Measurements from ENCODE around the gene NTN1.
A peak's percentile ranks its signal among the peaks of the same experiment; 100 is the strongest.

The NTN1 gene

DNA sequence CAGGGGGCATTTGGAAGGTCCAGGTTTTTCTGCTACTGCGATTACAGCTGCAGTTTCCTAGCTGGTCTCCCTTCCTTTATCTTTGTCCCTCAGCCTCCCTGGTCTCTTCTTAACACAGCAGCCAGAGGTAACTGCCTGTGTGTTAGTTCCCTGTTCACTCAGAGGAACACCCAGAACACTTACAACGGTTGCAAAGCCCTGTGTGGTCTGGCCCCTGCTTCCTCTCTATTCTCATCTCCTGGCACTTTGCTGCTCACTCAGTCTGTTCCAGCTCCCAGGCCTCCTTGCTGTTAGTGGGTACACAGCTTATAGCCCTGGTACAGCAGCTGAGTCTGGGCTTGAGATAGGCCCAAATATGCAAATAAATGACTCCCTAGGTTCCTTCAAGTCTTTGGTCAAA, 16.4 kb downstream of the NTN1 start:
- DNase-seq (ENCODE audit: low read depth) = no peak

DNA sequence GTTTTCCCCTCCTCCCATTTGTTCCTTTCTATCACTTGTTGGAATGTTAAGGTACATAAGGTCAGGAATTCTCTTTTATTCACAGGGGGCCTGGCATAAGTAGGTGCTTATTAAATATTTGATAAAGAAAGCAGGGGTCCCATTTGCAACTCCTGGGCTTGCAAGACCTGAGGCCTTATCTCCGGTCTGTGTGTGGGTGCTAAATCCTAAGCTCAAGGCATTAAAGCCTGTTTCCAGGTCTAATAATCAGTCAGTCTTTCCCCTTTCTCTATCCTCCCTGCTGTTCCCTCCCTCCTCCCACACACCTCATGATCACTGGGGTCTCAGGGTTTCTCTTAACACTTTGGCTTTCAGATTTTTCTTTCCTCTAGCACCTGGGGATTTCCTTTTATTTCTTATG, 17.1 kb downstream of the NTN1 start:
- no peak for DNase-seq (ENCODE audit: low read depth)

DNA sequence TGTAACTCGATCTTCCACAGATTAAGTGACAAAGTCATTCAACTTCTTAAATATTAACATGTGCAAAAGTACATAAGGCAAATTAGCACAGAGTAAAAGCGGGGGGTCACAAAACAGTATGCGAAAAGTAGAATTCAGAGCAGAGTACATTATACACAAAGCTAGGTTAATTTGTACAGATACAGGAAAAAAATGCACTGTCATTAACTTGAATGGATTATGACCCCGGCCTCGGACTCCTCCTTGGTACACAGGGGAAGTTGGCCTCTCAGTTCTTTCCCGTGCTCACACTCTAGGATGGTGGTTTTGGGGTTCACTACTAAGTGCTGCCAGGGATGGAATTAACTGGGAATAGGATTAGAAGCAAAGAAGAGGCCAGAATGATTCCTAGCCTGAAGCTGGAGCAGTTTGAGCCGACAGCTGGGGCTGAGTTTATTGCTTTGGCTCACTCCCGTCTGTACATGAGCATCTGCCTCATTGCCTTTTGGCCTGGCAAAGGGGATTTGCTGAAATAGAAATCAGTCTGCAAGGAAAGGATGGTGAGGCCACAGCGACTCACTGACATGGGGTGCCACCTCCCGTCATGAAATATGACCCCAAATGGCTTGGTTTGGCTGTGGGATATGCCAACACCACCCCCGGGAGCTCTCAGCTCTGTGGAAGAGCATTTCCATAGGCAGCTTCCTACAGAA, 23.6 kb downstream of the NTN1 start:
- DNase-seq (ENCODE audit: low read depth) = no peak

DNA sequence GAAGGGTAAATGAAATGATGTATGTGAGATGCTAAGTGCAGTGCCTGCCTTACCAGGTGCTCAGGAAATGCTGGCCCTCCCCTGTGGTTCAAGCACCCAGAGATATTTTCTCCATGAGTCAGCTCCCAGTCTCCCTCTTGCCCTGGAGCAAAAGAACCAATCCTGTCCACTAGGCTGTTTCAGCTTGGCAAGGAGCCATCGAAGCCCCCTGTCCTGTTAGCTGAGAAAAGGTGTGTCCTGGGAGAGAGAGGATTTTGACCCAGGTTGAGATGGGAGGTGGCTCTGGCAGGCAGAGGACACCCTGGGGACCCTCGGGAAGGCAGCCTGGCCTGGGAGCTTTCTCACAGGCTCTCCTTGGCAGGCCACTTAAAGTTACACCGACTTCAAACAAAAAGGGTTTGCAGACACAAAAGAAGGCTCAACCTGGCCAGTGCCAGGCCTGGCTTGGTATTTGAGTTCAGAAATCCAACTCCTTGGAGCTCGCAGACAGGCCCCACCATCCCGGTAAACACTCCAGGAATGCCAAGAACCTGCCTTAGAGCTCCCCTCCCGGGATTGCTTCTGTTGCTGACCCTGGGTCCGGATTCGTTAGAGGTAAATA, 29.6 kb downstream of the NTN1 start:
- DNase-seq (ENCODE audit: low read depth) = no peak

DNA sequence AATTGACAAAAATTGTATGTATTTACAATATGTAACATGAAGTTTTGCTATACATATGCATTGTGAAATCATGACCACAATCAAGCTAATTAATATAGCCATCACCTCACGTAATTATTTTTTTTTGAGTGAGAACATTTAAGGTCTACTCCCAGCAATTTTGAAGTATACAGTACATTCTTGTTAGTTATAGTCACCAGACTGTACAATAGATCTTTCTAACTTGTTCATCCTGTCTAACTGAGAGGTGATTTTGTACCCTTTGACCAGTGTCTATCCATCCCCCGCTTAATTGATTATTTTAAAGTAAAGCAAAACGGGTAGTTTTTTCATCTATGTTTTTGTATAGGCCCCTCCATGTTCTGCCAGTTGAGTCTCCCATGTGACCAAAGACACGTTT, 30.3 kb downstream of the NTN1 start:
- no peak for DNase-seq (ENCODE audit: low read depth)

DNA sequence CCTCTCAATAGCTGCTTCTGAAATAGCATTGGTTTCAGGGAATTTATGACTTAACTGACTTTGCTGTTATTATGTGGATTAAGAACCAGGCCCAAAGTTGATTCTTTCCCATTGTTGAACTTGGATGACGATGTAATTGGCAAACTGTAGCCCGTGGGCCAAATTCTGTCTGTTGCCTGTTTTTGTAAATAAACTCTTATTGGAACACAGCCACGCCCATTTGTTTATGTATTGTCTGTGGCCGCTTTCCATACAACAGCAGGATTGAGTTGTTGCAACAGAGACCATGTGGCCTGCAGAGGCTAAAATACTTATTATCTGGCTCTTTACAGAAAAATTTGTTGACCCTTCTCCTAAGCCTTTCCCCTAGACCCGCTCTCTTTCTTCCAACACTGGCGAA, 31.6 kb downstream of the NTN1 start:
- peak; percentile 18 for DNase-seq (ENCODE audit: low read depth)

DNA sequence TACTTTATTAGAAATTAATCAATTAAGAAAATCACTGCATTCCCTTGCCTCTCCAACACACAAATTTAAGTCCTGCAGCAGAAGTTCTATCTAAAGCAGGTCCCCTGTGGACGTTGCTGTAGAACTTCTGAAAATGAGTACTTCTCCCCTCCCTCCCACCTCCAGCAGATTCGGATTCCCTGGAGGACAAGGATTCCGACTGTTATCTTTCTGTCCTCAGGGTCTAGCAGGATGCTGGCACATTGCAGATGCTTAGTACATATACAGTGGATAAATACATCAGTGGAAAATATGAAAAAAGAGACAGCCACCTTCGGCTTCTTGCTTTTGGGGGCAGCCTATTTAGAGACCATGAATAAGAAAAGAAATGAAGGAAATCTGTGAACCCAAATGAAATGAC, 32.1 kb downstream of the NTN1 start:
- no peak for DNase-seq (ENCODE audit: low read depth)

DNA sequence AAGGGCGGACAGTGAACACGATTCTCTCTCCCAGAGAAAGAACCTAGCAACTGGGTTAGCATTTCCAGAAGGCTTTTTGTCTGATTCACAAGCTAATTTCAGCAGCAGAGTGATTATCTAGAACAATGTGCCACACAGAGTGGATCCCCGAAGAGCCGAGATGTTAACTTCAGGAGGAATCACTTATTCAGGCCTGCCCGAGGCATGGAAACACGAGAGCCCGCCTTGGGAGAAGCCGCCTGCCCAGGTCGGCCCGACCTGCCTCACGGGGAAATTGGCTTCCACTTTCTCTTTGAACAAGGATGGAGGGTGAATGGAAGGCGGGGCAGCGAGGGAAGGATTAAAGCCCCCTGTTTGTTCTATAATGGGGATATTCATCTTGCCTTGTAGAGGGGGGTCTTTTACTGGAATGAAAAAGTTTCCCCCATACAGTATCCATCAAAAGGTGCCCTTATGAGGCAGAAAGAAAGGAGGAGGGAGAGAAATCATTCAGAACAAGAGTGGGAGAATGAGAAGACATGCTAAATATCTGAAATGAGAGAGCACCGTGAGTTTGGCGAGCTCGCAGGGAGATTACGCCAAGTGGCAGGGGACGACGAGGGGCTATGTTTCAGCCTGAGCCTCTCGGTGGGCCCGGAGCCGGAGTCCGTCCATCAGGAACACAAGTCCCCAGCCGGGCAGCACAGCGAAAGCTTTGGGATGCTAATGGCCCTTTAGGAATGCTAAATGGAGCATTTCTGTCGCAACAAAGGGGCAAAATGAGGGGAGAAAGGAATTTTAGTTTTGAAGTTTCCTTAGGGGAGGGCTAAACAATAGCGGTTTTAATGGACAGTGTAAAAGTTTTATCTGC, 33.0 kb downstream of the NTN1 start:
- no peak for DNase-seq (ENCODE audit: low read depth)

DNA sequence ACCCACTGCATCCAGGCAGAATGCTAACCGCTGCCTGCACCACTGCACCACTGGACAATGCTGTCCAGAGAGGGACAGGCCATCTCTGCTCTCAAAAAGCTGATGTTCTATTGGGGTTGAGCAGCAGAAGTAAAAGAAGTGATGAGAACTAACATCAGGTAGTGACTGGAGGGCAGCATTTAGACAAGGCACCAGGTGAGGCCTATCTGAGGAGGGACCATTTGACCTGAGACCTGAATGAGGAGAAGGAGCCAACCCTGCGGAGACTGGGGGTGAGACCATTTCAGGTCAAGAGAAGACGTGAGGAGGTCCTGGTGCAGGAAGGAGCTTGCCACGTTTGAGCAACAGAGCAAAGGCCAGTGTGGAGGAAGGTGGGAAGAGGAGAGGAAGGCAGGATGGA, 34.0 kb downstream of the NTN1 start:
- no peak for DNase-seq (ENCODE audit: low read depth)

DNA sequence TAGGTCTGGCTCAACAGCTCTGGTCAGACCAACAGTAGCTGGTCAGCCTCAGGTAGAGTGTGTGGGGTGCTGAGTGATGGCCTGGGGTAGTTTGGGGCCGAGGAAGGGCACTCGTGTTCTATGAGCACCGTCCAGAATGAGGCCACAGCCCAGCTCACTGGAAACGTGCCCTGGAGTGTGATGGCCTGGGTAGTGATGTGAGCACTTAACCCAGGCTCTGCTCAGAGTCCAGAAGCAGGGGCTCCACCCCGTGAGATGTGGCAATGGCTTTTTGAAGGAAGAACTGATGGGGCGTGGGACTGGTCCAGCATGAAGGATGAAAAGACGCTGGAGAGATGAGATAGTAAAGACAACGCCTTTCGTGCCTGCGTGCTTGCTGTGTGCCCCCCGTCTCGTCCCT, 35.3 kb downstream of the NTN1 start:
- no peak for DNase-seq (ENCODE audit: low read depth)

DNA sequence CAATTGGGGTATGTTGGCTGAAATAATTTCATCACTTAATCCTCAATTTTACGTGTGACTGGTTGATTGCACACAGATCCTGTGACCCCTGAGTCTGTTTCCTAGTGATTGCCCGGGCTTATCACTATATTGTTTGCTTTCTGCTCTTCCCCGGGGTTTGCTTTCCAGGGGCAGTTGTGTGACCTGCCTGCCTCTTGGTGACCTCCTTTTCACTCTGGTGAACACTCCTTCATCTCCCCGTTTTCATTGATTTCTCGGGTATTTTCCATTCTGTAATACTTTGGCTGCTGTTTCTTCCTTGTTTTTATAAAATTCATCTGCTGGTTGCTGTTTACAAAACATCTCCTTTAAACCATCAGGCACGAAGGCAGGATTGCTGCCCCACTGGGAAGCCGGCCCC, 36.0 kb downstream of the NTN1 start:
- DNase-seq (ENCODE audit: low read depth) = no peak

DNA sequence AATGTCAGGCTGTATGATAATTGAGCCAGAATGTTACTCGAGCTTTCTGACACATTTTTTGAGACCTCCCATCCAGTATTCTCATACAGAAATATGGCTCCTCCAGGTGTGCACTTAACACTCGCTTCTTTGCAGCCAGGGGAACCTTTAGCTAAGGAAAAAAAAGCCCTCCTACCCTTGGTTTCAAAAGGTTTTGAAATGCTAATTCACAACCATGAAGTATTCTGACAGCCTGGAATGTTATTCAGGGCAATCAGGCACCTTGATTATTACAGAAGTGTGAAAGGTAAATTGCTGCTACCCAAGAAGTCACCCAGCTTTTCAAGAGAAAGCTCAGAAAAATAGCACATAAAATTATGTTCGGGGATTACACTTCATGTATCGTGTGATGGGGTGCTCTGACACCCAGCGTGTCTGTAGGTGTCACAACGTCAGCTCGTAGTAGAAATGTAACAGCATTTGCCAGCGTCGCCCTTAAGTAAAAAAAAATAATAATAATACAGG, 41.1 kb downstream of the NTN1 start:
- no peak for DNase-seq (ENCODE audit: low read depth)

DNA sequence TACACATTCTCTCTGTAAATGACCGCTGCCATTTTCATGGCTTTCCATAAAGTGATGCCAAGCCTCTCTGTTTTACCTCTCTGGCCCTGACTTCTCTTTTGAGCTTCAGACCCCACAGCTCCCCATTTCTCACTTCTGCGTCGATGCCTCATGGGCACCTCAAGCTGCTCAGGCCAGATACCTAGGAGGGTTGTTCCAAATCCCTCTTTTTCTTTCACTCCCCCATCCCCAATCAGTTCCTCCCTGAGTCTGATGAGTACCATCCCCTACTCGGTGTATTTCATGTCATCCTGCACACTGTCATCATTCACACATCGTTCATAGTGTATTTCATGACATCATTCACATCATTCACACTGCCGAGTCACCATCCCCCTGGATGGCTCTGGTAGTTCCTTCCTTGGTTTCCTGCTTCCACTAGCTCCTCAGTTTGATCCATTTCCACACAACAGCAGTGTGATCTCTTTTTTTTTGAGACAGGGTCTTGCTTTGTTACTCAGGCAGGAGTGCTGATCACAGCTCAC, 43.1 kb downstream of the NTN1 start:
- DNase-seq (ENCODE audit: low read depth) = no peak

DNA sequence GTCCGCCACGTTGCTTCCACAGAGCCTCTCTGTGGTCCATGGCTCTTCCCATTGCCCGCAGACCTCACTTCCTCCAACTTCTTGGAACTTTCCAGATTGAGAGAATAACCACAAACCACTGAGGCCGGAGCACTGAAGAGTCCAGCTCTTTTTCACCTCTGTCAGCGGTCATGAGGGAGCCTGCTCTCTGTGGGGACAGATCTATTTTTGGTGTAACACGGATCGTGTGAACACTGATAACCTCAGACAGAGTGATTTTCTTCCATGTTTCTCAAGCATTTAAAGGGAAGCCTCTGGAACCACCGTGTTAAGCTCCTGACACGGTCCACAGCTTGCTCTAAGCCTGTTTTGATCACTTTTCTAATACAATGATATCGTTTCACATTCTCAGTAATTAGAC, 49.7 kb downstream of the NTN1 start:
- no peak for DNase-seq (ENCODE audit: low read depth)

DNA sequence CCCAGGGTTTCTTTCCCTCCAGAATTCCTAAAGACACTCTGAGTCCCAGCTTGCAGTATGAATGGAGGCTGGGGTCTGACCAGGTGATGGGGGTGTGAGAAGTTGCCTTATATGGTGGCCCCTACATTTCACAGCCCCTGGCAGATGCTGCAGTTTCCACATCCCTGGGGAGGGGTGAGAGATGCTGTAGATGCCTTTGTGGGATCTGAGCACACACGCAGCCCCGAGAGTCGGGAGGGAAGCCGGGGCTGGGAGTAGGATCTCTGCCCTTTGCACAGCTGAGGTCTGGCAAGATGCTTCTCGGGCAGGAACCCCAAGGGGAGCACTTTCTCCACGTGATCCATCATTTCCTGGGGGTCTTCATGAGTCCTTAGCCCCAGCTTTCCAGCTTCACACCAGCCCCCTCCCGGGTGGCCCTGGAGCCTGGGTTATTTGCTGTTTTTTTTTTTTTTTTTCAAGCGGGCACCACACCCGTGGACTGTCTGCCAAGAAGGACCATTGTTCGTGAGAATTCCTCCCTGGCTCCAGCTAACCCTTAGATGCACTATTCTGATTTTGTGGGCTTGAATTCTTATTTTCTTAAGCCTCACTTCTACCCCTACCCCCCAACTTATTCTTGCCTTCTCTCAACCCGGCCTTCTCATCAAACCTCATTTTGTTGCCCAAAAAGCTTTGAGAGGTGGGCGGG, 50.6 kb downstream of the NTN1 start:
- no peak for DNase-seq (ENCODE audit: low read depth)

DNA sequence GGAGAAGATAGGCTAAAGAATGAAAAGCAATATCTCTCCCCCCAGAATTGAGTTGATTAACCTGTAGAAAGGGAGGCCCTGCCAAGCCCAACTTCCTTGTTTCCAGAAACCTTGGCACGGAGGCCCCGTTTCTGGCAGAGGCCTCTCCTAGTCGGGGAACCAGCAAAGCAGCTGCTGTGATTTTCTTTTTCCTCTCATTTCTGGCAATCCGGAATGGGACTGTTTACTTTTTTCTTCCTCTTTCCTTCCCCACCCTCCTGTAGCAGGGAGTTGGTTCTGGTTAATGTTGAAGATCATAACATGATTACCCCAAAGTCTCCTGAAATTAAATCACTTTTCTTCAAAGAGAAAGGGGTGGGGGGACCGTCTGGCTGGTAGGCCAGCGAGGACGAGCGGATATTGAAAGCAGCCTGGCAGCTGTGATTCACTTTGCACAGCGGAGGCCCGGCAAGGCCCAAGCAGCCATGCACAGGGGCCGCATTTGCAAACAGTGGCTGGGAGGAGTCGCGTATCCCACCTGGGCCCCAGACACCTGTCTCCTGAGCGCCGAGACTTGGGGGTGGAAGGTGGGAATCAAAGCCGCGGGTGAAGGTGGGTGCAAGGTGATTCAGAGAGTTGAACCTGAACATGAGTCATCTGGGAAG, 51.5 kb downstream of the NTN1 start:
- no peak for DNase-seq (ENCODE audit: low read depth)

DNA sequence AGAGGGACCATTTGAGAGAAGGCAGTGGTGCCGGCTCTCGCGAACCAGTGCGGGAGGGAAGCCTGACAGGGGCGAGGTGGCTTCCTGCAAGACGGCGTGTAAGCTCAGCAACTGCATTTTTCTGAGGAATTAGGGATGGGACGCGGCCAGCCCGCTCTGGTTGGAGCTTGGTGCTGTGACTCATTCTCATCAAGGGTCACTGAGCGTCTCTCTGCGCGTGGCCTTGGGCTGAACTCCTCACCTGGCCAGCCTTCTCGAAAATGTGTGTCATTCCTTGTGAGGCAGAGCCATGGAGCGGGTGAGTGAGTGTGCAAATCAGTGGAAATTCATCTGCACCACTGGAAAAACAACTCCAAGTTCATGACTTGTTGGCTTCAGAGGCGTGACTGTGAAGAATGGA, 52.8 kb downstream of the NTN1 start:
- no peak for DNase-seq (ENCODE audit: low read depth)

DNA sequence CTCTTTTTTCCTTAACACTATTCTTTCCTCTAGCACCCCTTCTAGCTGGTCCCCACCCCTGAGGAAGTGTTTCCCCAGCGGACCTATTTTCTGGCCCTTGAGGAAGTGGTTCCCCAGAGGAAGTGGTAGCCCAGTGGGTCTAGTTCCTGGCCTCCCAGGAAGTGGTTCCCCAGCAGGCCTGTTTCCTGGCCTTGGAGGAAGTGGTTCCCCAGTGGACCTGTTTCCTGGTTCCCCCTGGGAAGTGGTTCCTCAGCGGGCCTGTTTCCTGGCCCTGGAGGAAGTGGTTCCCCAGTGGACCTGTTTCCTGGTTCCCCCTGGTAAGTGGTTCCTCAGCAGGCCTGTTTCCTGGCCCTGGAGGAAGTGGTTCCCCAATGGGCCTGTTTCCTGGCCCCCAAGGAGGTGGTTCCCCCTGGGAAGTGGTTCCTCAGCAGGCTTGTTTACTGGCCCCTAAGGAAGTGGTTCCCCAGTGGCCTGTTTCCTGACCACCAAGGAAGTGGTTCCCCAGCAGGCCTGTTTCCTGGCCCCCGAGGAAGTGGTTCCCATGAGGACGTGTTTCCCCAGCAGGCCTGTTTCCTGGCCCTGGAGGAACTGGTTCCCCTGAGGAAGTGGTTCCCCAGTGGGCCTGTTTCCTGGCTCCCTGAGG, 58.3 kb downstream of the NTN1 start:
- DNase-seq (ENCODE audit: low read depth) = peak; percentile 12

DNA sequence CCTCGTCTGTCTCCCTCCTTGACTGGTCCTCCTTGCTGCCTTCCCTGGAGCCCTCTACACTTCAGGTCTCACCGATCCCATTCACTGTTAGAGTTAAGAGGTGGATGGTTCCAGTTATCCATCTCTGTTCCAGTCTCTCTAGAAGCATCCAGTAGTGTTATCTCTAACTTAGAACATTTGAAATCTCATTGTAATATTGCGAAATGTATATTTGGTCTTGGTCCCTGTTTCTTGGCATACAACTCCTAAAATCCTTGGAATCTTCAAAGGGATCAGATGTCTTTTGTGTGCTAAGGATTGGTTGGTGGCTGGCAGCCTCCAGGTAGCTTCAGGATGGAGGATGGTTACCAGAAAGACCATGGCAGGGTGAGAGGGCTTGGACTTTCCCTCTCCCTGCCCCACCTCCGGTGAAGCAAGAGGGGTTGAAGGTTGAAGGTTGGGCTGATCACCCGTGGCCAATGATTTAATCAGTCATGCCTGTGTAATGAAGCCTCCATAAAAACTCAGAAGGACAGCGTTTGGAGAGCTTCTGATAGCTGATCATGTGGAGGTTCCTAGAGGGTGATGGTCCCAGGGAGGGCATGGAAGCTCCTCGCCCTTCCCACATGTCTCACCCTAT, 59.1 kb downstream of the NTN1 start:
- no peak for DNase-seq (ENCODE audit: low read depth)

DNA sequence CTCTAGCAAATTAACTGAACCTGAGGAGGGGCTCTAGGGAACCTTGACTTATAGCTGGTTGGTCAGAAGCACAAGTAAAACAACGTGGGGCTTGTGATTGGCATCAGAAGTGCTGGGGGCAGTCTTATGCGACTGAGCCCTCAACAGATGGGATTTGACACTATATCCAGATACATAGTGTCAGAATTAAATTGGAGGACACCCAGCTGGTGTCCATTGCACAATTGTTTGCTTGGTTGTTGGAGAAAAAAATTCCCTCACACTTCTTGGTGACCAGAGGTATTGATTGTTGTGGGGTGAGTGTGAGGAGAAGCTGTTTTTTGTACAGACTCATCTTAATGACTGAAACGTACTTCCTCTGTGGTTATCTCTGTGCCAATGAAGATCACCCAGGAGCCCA, 59.7 kb downstream of the NTN1 start:
- no peak for DNase-seq (ENCODE audit: low read depth)

DNA sequence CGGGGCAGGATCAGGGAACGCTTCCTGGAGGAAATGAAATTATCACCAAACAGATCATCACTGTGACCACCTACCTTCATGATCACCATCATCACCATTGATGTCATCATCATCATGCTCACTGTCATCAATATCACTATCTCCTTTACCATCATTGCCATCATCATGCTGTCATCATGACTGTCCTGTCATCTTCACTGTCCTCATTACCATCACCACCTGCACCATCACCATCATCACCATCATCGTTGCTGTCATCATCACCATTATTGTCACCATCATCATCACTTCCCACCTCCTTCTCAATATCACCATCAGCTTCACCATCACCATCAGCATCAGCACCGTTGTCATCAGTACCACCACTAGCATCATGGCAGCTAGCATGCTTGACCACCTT, 65.3 kb downstream of the NTN1 start:
- DNase-seq (ENCODE audit: low read depth) = no peak

Data from fibroblast of gingiva (primary cell).